Measurements from ENCODE around the gene KANSL1. TPM values are rescaled to one million over a fixed set of nuclear protein-coding genes. Genes with fewer than 3 reads are reported as not detected.

Gene KANSL1
- total and polyA plus RNA-seq, 9 of the 15 experiments (the other 6 are each of a cell fraction or from before 2014, with no cell fraction given), result 3.6 to 55.4 (median 31.8) TPM

- TF ChIP-seq PKNOX1 (IDR thresholded peaks at IDR 0.05), result peak; percentile 47
- no peak for TF ChIP-seq SRSF7 (optimal IDR thresholded peaks at IDR 0.05; ENCODE audit: low read depth, low read length)
Observed at GRCh38 chr17:46151762-46152161, 41.5 kb downstream of the KANSL1 start (continued).

- DNase-seq (ENCODE audit: extremely low read depth in 1 of 4, low spot score in 3 of 4), result peak in 2 of 4 experiments; percentile 39 to 42
- Histone ChIP-seq H3K4me3 (no peak overlapping the region), H3K36me3 (ENCODE audit: control insufficient read depth, insufficient read depth, low read length) (no peaks in the 10 kb centered on the region), H3K27ac (ENCODE audit: extremely low read depth, low read depth, low read length) (peak overlapping the region; percentile 3; the same call in 1 of the 3 replicates), H3K9me1 (ENCODE audit: control insufficient read depth, insufficient read depth, low read length) (no peaks in the 10 kb centered on the region), H3K4me2 (ENCODE audit: insufficient read depth, low read length) (no peak overlapping the region), H3K27me3 (ENCODE audit: control insufficient read depth in 2 of 2, insufficient read depth in 2 of 2, low read length in 2 of 2) (no peaks in the 10 kb centered on the region), H3K4me1 (replicated peaks in 1 of 2; ENCODE audit: control insufficient read depth in 2 of 2, insufficient read depth in 2 of 2, low read length in 2 of 2) (peaks cover 18 to 36% of the 10 kb centered on the region in 2 experiments; a peak in 4 of 5 replicates), H2AFZ (ENCODE audit: low read depth, low read length) (no peak overlapping the region), H3K79me2 (ENCODE audit: control insufficient read depth, insufficient read depth, low read length) (peaks cover 96% of the 10 kb centered on the region), H3K9ac (ENCODE audit: insufficient read depth in 1 of 2, low read depth in 2 of 2, low read length in 2 of 2) (no peak overlapping the region), H3K9me3 (replicated peaks; ENCODE audit: control insufficient read depth, insufficient read depth, low read depth, low read length) (no peaks in the 10 kb centered on the region), H4K20me1 (replicated peaks; ENCODE audit: control insufficient read depth, insufficient read depth, low read length) (peaks cover 24% of the 10 kb centered on the region)
- in situ Hi-C loops (cut with MboI) (no loop called here), intact Hi-C loops (cut with micrococcal nuclease) (no loop called here)
- 0% methylated on average over 2 of the region's 2 CpGs for WGBS (ENCODE audit: insufficient coverage, low coverage, missing lambda C conversion rate)
- ATAC-seq, result no peak
- BruUV-seq (replicated peaks), result no TSS peak
- no peak for FAIRE-seq
- CTCF ChIA-PET (ENCODE audit: low intra/inter-chr PET ratio), result no interaction called here
- POLR2A ChIA-PET, result interaction anchor here (0.8 to 2.2 kb wide), 3 partner anchors 9 to 32 kb away, joined by 3 to 11 read pairs (median 5); no protein-coding TSS in a partner anchor
- no peak for TF ChIP-seq ELF1 (tag; IDR thresholded peaks at IDR 0.05)
- 0 out of 2 replicates have a peak, but pooled peaks have one; percentile 48 for TF ChIP-seq ZNF592 (IDR thresholded peaks at IDR 0.05)
- TF ChIP-seq SMARCA4 (IDR thresholded peaks at IDR 0.05), result peak; percentile 61
- TF ChIP-seq FOXO4 (CRISPR knock-in tag; IDR thresholded peaks at IDR 0.05), result no peak
- no peak for TF ChIP-seq DMBX1 (CRISPR knock-in tag; IDR thresholded peaks at IDR 0.05; ENCODE audit: borderline replicate concordance)
- peak; percentile 53; the same call in 1 of the 2 replicates for TF ChIP-seq CBFA2T3 (IDR thresholded peaks at IDR 0.05)
- peak; percentile 81 for TF ChIP-seq PKNOX1 (IDR thresholded peaks at IDR 0.05)
- TF ChIP-seq THRAP3 (IDR thresholded peaks at IDR 0.05; ENCODE audit: borderline replicate concordance), result no peak
Observed at GRCh38 chr17:46150216-46150963, 42.8 kb downstream of the KANSL1 start.

All from K562 (cell line).